Testis (tissue), 2 donors: ENCODE data around the gene PTPRD.

Experiments
- POLR2A ChIP-seq: fragments of 450-650 bp; IDR thresholded peaks from one replicate; pipeline ENCODE4 v1.6.1; 2017; ENCODE audit warnings: antibody characterized with exemption, mild to moderate bottlenecking, moderate library complexity
- TF ChIP-seq, protein P1 (sequence below), 3 experiments: fragments of 450-650 bp in 2 of 3; fragments of 200-600 bp in 1 of 3; sonication (generic) in 1 of 3; IDR thresholded peaks; one replicate each; pipeline ENCODE4 v1.5.1; 2016 to 2019; ENCODE audit warnings: antibody characterized with exemption in 3 of 3, mild to moderate bottlenecking in 2 of 3, moderate library complexity in 1 of 3

DNA sequence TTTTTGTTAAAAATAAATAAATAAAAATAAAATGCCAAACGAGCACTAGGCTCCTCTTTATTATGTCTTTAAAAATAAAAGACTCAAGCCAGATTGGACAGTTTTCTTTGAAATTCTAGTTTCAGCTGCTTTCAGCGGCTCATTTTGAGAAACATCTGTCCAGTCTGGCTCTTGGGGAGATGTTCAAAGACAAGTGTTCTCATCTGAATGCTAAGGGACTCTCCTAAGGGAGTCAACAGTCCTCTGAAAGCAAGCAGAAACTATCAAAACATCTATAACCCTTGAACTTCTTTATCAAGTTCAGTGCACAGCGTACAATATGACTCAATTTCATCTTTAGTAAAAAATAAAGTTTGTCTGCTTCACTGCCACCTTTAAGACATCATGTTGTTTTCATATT lies 1927.0 kb downstream of the PTPRD start:
- TF ChIP-seq, protein P1, sequence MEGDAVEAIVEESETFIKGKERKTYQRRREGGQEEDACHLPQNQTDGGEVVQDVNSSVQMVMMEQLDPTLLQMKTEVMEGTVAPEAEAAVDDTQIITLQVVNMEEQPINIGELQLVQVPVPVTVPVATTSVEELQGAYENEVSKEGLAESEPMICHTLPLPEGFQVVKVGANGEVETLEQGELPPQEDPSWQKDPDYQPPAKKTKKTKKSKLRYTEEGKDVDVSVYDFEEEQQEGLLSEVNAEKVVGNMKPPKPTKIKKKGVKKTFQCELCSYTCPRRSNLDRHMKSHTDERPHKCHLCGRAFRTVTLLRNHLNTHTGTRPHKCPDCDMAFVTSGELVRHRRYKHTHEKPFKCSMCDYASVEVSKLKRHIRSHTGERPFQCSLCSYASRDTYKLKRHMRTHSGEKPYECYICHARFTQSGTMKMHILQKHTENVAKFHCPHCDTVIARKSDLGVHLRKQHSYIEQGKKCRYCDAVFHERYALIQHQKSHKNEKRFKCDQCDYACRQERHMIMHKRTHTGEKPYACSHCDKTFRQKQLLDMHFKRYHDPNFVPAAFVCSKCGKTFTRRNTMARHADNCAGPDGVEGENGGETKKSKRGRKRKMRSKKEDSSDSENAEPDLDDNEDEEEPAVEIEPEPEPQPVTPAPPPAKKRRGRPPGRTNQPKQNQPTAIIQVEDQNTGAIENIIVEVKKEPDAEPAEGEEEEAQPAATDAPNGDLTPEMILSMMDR (IDR thresholded peaks at IDR 0.05): no peak
- TF ChIP-seq POLR2A: no peak
